HG02852 (cell line): ENCODE measurements around the gene KSR1.
"Not testable (repeated sequence)": the region's sequence is repeated elsewhere in the genome, so short reads cannot be mapped to it uniquely, and the experiment has no call there.

Experiments used
- ATAC-seq: cut with Tn5 transposase; IDR thresholded peaks from one replicate; pipeline ENCODE4 v1.9.1; 2021; ENCODE audit warnings: mild to moderate bottlenecking, moderate library complexity; ENCODE audit not compliant: unreplicated experiment

The KSR1 gene

DNA sequence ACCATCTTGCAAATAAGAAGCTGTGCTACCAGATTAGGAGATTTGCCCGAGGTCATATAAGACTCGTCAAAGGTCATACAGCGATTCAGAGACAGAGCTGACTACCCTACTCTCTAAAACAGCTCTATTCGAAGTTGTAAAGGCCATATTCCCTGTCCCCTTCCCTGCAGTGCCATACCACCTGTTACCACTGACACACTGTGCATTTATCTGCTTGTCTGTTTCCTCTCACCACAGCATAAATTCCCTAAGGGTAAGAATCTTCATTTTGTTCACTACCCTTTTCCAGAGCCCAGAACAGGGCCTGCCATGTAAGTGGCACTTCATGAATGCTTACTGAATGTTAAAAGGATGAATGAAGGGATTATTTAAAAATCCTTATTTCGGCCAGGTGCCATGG lies 3.4 kb upstream of the KSR1 start:
- ATAC-seq: no peak

DNA sequence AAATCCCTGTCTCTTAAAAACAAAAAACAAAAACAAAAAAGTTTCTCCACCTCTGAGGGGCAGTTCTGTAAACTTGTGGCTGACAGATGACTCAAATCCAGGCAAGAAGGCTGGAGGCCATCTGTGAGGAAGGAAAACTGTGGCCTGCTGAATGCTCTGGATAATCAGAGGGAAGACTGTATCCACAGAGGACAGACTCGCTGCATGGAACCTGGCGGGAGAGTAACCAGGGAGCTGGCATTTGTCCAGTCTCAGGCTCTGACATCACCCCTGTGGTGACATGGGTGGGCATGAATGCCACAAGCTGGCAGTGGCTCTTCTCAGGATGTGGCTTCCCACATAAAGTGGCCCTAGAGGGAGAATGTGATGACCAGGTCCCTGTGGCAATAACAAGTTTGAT lies 2.8 kb upstream of the KSR1 start:
- ATAC-seq: no peak

DNA sequence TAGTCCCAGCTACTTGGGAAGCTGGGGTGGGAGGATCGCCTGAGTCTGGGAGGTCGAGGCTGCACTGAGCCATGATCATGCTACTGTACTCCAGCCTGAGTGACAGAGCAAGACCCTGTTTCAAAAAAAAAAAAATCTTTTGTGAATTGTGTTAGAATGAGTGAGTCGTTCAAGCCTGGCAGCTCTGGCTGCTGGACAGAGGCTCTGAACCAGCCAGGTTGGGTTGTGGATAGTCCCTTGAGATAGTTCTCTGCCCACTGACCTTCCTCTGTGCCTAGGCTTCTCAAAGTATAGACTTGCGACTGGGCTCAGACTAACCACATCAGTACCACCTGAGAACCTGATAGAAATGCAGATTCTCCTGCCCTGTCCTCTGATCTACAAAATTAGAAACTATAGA lies 2.2 kb upstream of the KSR1 start:
- no peak for ATAC-seq

DNA sequence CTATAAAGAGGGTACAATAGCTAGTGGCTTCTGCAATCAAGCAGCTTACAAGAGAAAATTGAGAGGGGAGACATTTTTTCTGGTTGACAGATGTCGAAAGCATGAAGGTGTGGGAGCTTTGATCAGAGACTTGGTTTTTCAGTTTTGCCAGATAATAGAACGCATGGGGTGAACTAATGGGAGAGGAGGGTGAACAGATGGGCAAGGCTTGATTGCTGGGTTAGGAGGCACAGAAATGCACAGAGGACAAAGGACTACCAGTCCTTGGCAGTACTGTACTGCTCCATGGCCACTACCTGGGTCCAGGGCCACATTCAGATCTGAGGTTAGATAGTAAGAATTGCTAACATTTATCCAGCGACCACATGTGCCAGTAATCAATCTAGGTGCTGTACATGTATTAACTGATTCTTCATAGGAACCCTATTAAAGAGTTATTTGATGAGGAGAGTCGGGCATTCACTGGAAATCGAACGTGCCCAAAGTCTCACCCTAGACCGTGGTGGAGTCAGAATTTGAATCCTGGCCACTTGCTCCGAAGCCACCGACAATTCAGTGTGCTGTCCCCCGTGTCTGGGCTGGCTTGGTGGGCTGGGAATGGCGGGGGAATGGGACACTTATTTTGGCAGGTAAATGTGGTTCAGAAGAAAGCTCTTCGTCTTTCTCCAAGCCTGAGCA lies 873 bp upstream of the KSR1 start:
- no peak for ATAC-seq

DNA sequence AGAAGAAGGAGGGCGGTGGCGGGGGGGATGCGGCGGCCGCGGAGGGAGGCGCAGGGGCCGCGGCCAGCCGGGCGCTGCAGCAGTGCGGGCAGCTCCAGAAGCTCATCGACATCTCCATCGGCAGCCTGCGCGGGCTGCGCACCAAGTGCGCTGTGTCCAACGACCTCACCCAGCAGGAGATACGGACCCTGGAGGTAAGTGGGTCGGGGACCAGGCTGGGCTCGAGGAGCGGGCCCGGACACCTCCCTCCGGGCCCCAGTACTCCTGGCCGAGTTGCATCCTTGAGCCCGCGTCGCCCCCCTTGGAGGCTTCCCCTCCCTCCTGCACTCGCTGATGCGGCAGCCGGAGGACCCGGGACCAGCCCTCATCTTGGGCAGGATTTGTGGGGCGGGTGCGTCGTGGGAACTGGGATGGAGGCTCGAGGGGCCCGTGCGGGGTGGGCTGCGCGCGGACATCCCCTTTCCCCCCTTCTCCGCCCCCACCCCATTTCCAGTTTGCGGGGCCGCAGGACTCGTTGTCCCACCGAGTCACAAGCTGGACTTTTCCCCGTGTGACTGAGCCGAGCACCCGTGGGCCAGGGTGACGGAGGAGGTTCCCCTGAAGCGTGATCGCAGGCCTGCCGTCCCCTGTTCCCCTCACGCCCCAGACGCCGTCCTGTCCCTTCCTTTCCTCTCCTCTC lies 572 bp downstream of the KSR1 start:
- peak; percentile 3 for ATAC-seq

DNA sequence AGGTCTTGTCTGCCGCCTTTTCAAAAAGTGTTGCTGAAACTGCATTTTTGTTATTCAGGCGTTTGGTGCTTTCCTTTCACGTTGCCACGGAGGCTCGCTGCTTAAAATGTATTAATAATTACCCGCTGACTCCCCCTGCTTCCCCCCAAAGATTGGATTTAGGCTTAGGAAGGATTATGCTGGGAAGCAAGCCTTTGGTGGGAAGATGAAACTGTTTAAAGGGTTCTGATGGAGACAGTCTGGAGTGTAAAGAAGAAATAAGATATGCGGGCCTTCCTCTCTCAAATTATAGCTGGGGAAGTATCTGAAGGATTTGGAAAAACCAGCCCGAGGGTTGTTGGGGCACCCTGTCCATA lies 1.1 kb downstream of the KSR1 start:
- ATAC-seq: no peak

DNA sequence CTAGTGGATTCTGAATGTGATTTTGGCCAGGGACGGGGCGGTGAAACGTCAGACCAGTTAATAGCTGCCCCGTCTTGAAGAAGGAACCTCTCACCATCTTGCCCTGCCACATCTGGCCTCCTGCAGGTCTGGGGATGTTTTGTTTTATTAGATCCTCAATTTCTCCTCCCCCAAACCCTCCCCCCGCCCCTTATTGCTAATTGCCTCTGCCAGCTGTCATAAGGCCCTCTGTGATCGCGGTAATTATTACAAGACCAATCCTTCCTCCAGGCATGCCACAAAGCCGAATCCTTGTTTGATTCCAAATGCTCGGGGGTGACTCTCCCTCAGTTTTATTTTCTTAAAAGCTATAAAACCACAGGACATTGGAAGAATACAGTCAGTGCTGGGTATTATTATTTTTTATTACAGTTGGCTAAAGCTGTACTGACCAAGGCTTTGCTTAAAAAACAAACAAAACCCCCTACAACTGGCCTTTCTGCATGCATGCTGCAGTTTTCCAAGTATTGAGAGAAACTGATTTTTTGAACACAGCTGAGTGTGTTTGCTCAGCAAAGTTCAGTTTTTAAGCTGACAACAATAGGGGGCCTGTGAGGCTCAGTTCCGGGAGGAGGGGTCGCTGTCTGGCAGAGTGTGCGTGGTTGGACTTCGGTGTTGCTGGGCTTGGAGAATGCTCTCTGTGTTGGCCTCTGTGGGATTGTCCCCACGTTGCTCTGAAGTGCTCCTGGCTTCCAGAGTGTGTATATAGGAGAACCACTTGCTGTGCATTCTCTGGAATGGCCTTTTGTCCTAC lies 1.7 kb downstream of the KSR1 start:
- ATAC-seq: no peak

DNA sequence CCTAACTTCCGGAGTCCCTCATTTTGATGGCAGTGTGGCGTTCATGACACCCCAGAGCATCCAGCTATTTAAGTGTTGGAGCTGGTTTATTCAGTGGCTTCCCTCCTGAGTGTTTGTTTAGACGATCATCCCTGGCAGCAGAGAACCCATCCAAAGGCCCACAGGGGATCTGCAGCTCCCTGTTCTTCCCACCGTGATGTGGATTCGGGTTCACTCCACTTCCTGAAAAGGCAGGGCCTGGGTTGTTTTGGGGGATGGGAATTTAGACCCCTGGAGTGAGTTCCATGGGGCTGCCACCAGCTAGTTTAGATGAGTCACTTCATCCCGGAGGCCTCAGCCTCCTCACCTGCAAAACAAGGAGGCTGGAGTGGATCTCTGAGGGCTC lies 2.3 kb downstream of the KSR1 start:
- ATAC-seq: no peak

DNA sequence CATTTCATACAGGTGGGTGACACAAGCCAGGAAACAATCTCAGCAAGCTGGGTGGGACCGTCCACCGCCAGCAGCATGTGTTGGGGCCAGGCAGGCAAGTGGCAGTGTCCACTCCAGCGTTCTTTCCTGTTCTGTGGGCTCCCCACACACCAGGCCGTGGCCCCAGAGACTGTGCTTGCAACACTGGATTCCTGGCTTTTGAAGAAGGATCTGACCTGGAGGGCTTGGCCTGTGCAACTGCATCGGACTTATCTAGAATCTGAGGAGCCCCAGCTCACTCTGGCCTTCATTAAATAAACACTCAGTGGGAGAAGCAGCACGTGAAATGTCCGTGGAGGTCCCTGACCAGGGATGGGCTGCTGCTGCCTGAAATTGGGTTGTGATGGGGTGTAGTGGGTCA lies 3.2 kb downstream of the KSR1 start:
- ATAC-seq: no peak

DNA sequence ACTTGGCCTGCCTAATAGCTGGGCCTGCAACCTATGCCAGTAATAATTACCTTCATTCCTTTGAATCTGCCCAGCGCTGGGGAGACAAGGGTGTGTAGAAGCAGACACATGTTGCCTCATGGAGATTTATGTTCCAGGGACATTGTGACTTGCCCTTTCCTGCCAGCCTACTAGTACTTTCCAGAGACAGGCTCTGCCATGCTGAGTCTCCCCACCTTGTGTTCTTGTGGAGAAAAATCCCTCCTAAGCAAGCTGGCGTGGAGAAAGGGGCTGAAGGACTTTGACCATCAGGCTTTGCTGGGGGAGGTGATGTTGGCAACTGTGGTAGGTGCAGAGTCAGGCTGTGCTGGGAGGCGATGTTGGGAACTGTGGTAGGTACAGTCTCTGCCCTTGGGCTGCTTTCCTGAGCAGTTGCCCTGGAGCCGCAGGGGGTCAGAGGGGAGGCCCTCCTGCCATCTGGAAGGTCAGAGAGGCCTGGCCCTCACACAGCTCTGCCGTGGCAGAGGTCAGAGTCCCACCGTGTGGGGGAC lies 4.0 kb downstream of the KSR1 start:
- ATAC-seq: no peak

DNA sequence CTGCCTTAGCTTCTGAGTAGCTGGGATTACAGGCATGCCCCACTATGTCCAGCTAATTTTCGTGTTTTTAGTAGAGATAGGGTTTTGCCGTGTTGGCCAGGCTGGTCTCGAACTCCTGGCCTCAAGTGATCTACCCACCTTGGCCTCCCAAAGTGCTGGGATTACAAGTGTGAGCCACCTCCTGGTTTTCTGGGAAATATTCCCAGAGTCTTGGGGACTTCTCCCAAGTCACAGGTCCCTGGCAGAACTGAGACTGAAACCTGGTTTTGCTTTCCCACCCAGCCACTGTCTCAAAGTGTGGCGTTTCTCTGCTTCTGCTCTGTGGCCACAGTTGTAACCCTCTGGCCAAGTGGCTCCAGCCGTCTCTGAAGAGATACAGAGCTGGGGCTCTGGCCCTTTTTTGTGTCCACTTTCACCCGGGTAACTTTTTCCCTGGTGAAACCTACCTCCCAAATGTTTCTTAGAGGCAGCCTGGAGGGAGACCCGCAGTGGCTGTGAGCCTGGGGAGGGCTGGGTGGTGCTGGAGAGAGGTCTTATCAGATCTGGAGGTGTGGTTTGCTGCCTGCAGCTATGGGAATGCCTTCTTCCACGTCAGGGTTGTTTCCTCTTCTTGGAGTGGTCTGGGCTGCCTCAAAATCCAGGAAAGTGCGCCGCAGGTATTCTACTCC lies 5.1 kb downstream of the KSR1 start:
- ATAC-seq: no peak

DNA sequence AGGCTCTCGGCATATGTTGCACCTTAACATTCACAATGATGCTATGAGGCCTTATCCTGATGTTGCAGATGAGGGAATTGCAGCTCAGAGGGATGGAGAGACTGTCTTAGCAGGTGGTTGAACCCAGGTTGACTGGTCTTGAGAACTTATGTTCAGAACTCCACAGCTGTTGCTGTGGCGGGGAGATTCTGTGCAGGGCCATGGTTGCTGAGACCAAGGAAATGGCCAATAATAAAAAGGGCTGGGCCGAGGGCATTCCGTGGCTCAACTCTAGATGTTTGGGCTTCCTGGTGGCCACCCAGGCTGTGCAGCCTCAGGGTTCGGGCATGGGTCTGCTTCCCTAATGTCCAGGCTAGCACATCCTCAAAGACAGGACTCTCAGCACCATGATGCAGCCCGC lies 5.9 kb downstream of the KSR1 start:
- no peak for ATAC-seq

DNA sequence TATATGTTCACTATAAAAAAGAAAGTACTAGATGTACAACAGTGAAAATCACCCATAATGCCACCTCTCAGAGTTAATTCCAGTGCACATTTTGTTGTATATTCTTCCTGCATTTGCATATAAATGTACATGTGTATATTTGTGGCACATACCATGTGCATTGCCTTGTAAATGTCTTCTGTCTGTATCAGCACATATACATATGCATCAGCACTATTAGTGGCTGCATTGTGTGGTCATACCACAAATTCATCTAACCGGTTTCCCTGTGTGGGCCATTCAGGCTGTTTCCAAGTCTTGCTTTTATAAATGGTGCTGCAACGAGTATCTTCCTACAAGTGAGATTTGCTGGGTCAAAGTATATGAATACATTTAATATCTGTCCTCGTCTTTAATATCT lies 6.5 kb downstream of the KSR1 start:
- no peak for ATAC-seq

DNA sequence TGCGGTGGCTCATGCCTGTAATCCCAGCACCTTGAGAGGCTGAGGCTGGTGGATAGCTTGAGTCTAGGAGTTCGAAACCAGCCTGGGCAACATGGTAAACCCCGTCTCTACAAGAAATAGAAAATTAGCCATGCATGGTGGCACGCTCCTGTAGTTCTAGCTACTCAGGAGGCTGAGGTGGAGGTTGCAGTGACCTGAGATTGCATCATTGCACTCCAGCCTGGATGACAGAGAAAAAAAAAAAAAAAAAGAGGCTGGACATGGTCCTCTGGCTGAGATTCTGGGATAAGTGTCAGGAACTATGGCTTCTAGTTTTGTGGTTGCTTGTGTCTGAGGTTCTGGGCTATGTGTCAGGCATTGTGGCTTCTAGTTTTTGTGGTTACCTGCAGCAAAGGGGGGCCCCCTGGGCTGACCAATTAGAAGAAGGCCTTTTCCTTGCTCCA lies 7.0 kb downstream of the KSR1 start:
- no peak for ATAC-seq

DNA sequence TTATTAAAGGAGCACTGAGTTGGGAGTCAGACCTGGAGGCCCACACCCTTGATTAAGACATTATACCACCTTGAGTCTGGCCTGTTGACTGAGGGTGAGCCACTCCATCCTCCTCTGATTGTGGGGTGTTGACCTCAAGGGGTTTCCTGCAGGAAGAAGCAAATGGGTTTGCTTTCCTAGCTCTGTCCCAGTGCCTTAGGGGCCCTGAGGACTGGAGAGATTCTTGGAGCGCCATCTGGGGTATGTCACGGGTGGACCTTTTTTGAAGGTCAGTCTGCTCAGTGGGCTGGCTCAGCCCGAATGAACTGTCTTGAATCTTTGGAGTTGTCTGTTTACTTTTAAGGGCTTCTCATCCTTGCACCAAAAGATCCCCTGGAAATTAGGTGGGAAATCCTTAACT lies 7.8 kb downstream of the KSR1 start:
- not testable (repeated sequence) for ATAC-seq

DNA sequence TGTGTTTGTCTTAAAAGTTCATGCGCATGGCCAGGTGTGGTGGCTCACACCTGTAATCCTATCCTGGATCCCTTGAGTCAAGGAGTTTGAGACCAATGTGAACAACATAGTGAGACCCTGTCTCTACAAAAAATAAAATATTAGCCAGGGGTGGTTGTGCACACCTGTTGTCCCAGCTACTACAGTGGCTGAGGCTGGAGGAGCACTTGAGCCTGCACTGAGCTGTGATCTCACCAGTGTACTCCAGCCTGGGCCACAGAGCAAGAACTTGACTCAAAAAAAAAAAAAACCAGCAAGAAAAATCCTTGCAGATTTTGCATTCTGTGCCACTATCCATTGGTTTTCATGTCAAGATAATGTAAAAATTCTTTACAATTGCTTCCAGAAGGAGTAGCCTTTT lies 8.2 kb downstream of the KSR1 start:
- no peak for ATAC-seq

DNA sequence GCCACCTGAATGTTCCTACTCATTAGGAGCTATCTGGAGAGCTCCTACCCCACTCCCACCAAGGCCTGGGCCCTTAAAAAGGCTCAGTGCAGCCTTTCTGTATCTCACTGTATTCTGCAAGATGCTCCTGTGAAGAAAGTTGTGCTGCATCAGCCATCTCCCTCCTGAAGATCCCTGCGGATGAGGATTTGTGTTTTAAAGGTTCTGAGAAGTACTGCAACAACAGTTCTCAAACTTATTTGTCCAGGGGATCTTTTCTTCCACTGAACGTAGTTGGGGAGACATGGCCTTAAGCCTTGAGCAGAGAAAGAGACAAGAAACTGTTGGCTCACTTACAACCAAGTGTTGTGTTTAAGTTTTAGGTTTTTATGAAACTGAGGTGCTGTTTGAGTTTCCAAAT lies 9.6 kb downstream of the KSR1 start:
- not testable (repeated sequence) for ATAC-seq

DNA sequence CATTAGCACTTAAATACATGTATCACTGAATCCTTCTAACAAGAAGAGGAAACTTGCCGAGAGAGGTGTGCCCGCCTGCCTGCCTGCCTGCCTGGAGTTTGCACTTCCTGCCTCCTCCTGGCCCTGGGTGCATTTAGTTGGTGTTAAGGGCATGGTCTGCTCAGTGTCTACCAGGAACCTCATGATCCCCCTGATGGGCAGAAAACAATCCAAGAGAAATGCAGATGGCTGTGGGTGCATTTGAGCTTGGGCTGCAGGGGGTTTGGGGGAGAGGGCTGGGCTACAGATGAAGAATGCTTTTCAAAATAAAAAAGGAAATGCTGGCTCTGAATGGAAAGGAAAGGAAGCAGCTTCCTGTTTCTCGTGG lies 10.1 kb downstream of the KSR1 start:
- no peak for ATAC-seq

DNA sequence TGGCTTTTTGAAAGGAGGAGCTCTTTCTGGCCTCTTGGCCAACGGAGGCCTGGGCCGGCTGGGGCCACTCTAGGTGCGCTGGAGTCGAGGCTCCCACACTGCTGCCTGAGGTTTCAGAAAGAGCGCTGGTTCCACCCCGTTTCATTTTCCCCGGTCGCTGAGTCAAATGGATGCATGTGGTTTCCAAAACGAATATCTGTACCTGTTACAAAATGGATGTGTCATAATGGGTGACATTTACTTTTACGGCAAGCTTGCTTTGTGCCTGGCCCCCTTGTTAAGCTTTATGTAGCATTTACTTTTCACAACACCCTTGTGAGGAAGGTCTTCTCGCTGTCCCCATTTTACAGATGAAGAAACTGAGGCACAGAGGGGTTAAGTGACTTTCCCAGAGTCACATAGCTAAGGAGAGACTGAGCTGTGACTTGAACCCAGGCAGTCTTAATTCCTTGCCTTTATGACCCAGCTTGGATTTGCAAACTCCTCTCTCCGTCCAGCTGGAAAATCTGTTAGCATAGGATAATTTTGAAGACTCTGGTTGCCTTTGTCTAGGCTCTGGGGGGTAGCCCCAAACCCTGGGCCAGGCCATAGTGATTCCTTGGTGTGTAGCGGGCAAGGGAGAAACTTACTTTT lies 10.6 kb downstream of the KSR1 start:
- peak; percentile 65 for ATAC-seq

DNA sequence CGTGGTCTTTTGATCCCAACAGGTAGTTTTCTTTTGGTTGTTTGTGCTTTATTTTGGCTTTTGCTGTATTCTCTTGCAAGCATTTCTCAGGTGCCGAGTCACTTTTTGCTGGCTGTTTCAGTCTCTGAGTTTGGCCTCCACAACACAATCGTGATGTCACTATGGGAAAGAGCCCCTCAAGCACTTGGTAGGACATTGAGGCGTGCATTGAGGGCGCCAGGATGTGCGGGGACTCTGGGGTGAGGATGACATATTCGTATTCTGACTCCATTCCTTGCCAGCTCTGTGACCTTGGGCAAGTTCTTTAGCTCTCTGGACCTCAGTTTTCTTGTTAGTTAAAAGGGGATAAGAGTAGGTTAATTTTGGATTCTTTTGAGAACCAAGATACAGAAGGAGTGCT lies 13.0 kb downstream of the KSR1 start:
- no peak for ATAC-seq
